OCI-LY7 (cell line): ENCODE data around the gene CHST11. TPM values are rescaled to one million over a fixed set of nuclear protein-coding genes. Genes with fewer than 3 reads are reported as not detected.

Experiments used
- BruUV-seq: library from RNA; stranded (reverse); fragments of 400-500 nt; replicated peaks from 2 replicates; lab custom pipeline; 2021; lab: Mats Ljungman, UMichigan
- CTCF ChIA-PET: fragments of 300-600 bp; sonication (Branson Sonifier 250); formaldehyde crosslinking; loops from one replicate; lab custom pipeline; 2022; ENCODE audit warnings: antibody characterized with exemption; ENCODE audit not compliant: unreplicated experiment; lab: Charles Lee
- POLR2A ChIA-PET: fragments of 300-600 bp; sonication (Branson Sonifier 250); formaldehyde crosslinking; loops from one replicate; lab custom pipeline; 2022; ENCODE audit warnings: antibody characterized with exemption; lab: Charles Lee
- DNase-seq: peaks from one replicate; pipeline ENCODE4 v3.0.0-alpha.2; 2015; ENCODE audit warnings: low spot score
- H2AFZ ChIP-seq: fragments of 200-600 bp; sonication (generic), shearing (Covaris generic); 2 replicates; pipeline ENCODE4 v1.6.1; 2014; ENCODE audit warnings: mild to moderate bottlenecking, antibody characterized with exemption, low read length, moderate library complexity
- H3K27ac ChIP-seq: fragments of 200-600 bp; sonication (generic); 2 replicates; pipeline ENCODE4 v1.5.1; 2014; ENCODE audit warnings: mixed run types, low read depth, mild to moderate bottlenecking, moderate library complexity, low read length, inconsistent platforms; ENCODE audit not compliant: poor library complexity, severe bottlenecking
- H3K36me3 ChIP-seq: fragments of 200-600 bp; sonication (generic); 2 replicates; pipeline ENCODE4 v1.6.1; 2014; ENCODE audit warnings: mild to moderate bottlenecking, antibody characterized with exemption, low read length, moderate library complexity, mixed read lengths; ENCODE audit not compliant: insufficient read depth
- H3K4me1 ChIP-seq: fragments of 200-600 bp; sonication (generic); 2 replicates; pipeline ENCODE4 v1.5.1; 2014; ENCODE audit warnings: mild to moderate bottlenecking, low read length; ENCODE audit not compliant: insufficient read depth, poor library complexity, severe bottlenecking
- H3K4me2 ChIP-seq: fragments of 200-600 bp; sonication (generic); 2 replicates; pipeline ENCODE4 v1.6.1; 2014; ENCODE audit warnings: mild to moderate bottlenecking, low read length
- H3K4me3 ChIP-seq: fragments of 200-600 bp; sonication (generic); 2 replicates; pipeline ENCODE4 v1.5.1; 2014; ENCODE audit warnings: mild to moderate bottlenecking, low read depth, low read length; ENCODE audit not compliant: poor library complexity, severe bottlenecking
- H3K79me2 ChIP-seq: fragments of 200-600 bp; sonication (generic); 2 replicates; pipeline ENCODE4 v1.6.1; 2016; ENCODE audit warnings: low read depth, mild to moderate bottlenecking, low read length, moderate library complexity, mixed read lengths; ENCODE audit not compliant: insufficient read depth
- H3K9me2 ChIP-seq: fragments of 200-600 bp; sonication (generic); 2 replicates; pipeline ENCODE4 v1.6.1; 2016; ENCODE audit warnings: mild to moderate bottlenecking, low read length, mixed read lengths; ENCODE audit not compliant: insufficient read depth
- H3K9me3 ChIP-seq: fragments of 200-600 bp; sonication (generic); 2 replicates; pipeline ENCODE4 v1.6.1; 2014; ENCODE audit warnings: mild to moderate bottlenecking, mixed run types, low read length, mixed read lengths
- H4K20me1 ChIP-seq: fragments of 200-600 bp; sonication (generic); 2 replicates; pipeline ENCODE4 v1.6.1; 2014; ENCODE audit warnings: mild to moderate bottlenecking, antibody characterized with exemption, low read length, moderate library complexity, mixed read lengths; ENCODE audit not compliant: insufficient read depth
- CTCF ChIP-seq: fragments of 200-600 bp; sonication (generic); conservative IDR thresholded peaks from 2 replicates; pipeline ENCODE4 v1.5.1; 2014; ENCODE audit warnings: mild to moderate bottlenecking, antibody characterized with exemption, low read length, moderate library complexity, mixed read lengths
- EZH2phosphoT487 ChIP-seq: fragments of 200-600 bp; sonication (generic); IDR thresholded peaks from 2 replicates; pipeline ENCODE4 v1.6.1; 2018; ENCODE audit warnings: low read depth, borderline replicate concordance, mild to moderate bottlenecking, mixed run types, antibody characterized with exemption, low read length, moderate library complexity, mixed read lengths
- intact Hi-C: fragments of 100-400 bp; cut with micrococcal nuclease; formaldehyde crosslinking; loops from one replicate; pipeline ENCODE4 v1.10.0; 2022; ENCODE audit not compliant: unreplicated experiment
- total RNA-seq, 2 experiments: library from RNA; depleted of rRNA in 1 of 2; stranded (reverse); fragments of >200 nt in 1 of 2; shearing (Covaris generic) in 1 of 2; gene quantifications; 2 replicates each; pipeline ENCODE4 v1.2.3, GENCODE V29; 2014 to 2022

CHST11 gene
- total RNA-seq, 2 experiments from 2014 or later = 15.2 to 41.6 TPM

GRCh38 chr12:104709692-104710435, 253.1 kb downstream of the CHST11 start:
- no TSS peak for BruUV-seq
- no peaks in the 10 kb centered on the region for H3K9me2 ChIP-seq
- H3K4me3 ChIP-seq = no peak overlapping the region
- no peak overlapping the region for H3K27ac ChIP-seq
- intact Hi-C loops = no loop called here
- no peak for TF ChIP-seq CTCF
- no peak for TF ChIP-seq EZH2phosphoT487
- H4K20me1 ChIP-seq = no peaks in the 10 kb centered on the region
- no peaks in the 10 kb centered on the region for H3K79me2 ChIP-seq
- H2AFZ ChIP-seq = no peak overlapping the region
- no peaks in the 10 kb centered on the region for H3K36me3 ChIP-seq
- no peak for DNase-seq
- ChIA-PET POLR2A (interaction anchor here (0.6 to 1.1 kb wide), 2 partner anchors 19 to 23 kb away, joined by 3 to 4 read pairs; no protein-coding TSS in a partner anchor), CTCF (no interaction called here)
- no peak overlapping the region for H3K4me2 ChIP-seq
- no peaks in the 10 kb centered on the region for H3K4me1 ChIP-seq
- no peaks in the 10 kb centered on the region for H3K9me3 ChIP-seq

- POLR2A ChIA-PET = interaction anchor here (0.6 kb wide), 1 partner anchor 681 kb away, joined by 5 read pairs; no protein-coding TSS in a partner anchor
- H3K27ac ChIP-seq = no peak overlapping the region
These were observed 254.4 kb downstream of the CHST11 start for GRCh38 chr12:104710940-104711689.

GRCh38 chr12:104712477-104712876, 255.7 kb downstream of the CHST11 start:
- Histone ChIP-seq H2AFZ (no peak overlapping the region), H3K9me2 (no peaks in the 10 kb centered on the region), H3K4me2 (no peak overlapping the region), H3K4me1 (peaks cover 10% of the 10 kb centered on the region), H3K36me3 (no peaks in the 10 kb centered on the region), H3K27ac (no peak overlapping the region), H4K20me1 (0 out of 2 replicates have a peak, but pooled peaks cover 5% of the 10 kb centered on the region), H3K4me3 (no peak overlapping the region), H3K79me2 (no peaks in the 10 kb centered on the region), H3K9me3 (no peaks in the 10 kb centered on the region)
- ChIA-PET CTCF (no interaction called here), POLR2A (interaction anchor here (0.5 kb wide), 1 partner anchor 122 kb away, joined by 3 read pairs; no protein-coding TSS in a partner anchor)
- DNase-seq = no peak
- intact Hi-C loops = no loop called here
- BruUV-seq = no TSS peak
- TF ChIP-seq EZH2phosphoT487 = no peak
- TF ChIP-seq CTCF = no peak

More at GRCh38 chr12:104710940-104711689, 254.4 kb downstream of the CHST11 start:
- CTCF ChIA-PET = no interaction called here
- no peaks in the 10 kb centered on the region for H3K9me2 ChIP-seq
- H4K20me1 ChIP-seq = no peaks in the 10 kb centered on the region
- no TSS peak for BruUV-seq
- peaks cover 10% of the 10 kb centered on the region for H3K4me1 ChIP-seq
- no peak overlapping the region for H2AFZ ChIP-seq
- H3K4me3 ChIP-seq = no peak overlapping the region
- no peaks in the 10 kb centered on the region for H3K36me3 ChIP-seq
- no peak for TF ChIP-seq EZH2phosphoT487
- DNase-seq = no peak
- intact Hi-C loops = no loop called here
- no peaks in the 10 kb centered on the region for H3K79me2 ChIP-seq
- no peaks in the 10 kb centered on the region for H3K9me3 ChIP-seq
- H3K4me2 ChIP-seq = no peak overlapping the region
